HG03558 (cell line): Measurements from ENCODE around the gene TATDN3.
A peak's percentile ranks its signal among the peaks of the same experiment; 100 is the strongest.
"Not testable (repeated sequence)": the region's sequence is repeated elsewhere in the genome, so short reads cannot be mapped to it uniquely, and the experiment has no call there.

Experiments used
- ATAC-seq: cut with Tn5 transposase; IDR thresholded peaks from one replicate; pipeline ENCODE4 v1.9.1; 2021; ENCODE audit warnings: moderate number of reproducible peaks; ENCODE audit not compliant: unreplicated experiment; ENCODE audit errors: extremely low read depth

The TATDN3 gene, protein sequence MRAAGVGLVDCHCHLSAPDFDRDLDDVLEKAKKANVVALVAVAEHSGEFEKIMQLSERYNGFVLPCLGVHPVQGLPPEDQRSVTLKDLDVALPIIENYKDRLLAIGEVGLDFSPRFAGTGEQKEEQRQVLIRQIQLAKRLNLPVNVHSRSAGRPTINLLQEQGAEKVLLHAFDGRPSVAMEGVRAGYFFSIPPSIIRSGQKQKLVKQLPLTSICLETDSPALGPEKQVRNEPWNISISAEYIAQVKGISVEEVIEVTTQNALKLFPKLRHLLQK

DNA sequence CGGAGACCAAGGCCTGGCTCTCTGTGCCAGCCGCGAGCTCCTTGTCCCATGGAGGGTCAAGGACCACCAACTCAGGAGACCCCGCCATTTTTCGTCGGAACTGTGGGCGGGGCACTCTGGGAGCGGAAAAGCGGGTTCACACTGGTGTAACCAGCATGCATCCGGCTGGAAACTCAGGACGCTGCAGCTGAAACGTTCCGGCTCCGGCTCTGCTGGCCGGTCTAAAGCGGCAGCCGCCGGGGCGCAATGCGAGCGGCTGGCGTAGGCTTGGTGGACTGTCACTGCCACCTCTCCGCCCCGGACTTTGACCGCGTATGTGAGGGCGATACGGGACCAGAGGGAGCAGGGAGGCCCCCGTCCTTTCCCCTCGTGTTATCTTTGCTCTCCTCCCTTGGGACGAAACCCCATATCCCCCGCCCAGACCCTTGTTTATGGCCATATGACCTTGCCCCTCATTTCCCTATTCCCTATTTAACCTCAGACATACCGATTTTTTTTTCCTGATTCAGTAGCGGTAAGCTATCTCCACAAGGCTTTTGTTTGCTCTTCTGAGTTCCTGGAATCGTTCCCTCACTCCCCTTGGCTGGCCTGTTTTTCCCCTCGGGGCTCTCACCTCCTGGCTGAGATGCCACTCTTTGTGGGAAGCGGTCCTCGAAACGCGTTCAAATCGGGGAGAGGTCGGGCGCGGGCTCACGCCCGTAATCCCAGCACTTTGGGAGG is at the start of gene TATDN3, which contains the start of gene NSL1:
Gene TATDN3 (plus strand): TSS at position 219 of the 720 bp plus-strand sequence. CDS start 28 bp downstream, at position 247.
Gene NSL1 (minus strand): TSS at position 102 of the 720 bp plus-strand sequence. CDS start 14 bp downstream, at position 88.
- ATAC-seq = peak; percentile 39

DNA sequence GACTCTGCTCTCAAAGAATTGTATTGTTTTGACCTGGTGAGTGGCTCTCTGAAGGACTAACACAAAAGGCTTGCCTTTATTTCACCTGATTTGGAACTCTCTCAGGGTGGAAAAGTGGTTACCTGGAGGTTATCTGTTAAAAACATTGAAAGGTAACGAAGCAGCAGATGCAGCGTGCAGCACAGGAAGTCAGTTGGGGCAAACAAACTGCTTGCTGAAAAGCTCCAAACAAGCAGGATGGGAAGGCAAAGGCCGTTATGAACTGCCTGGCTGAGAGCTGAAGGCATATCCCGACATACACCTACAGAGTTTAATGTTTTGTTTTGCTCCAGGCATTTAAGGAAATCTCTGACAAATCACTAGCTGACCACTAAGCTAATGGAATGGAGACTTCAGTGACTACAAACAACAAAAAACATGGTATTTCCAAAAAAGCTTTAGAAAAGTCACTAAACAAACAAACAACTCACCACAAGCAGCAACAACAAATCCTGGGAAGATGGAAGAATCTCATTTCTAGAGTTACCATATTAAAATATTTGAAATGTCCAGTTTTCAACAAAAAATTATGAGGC is 47.7 kb upstream of the TATDN3 start:
- no peak for ATAC-seq

DNA sequence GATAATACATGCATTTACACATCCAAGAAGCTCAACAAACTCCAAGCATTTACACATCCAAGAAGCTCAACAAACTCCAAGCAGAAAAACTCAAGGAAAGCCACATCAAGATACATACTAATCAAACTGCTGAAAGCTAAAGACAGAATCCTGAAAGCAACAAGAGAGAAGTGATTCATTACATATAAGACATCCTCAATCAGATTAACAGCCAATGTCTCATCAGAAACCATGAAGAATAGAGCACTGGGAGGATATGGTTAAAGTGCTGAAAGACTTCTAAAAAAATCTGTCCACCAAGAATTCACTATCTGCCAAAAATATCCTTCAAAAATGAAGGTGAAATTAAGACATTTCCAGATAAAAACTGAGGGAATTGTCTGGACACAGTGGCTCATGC is 46.4 kb upstream of the TATDN3 start:
- ATAC-seq = no peak

DNA sequence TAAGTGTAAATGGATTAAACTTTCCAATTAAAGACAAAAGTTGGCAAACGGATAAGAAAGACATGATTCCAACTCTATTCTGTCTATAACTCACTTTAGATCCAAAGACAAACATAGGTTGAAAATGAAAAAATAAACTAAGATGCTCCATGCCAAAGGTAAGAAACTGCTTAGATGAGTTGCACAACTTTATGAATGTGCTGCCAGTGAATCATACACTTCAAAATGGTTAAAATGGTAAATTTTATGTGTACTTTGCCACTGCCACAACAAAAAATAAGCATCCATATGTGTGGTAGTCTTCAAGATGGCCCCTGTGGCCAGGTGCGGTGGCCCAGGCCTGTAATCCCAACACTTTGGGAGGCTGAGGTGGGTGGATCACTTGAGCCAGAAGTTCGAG is 45.1 kb upstream of the TATDN3 start:
- ATAC-seq = no peak

DNA sequence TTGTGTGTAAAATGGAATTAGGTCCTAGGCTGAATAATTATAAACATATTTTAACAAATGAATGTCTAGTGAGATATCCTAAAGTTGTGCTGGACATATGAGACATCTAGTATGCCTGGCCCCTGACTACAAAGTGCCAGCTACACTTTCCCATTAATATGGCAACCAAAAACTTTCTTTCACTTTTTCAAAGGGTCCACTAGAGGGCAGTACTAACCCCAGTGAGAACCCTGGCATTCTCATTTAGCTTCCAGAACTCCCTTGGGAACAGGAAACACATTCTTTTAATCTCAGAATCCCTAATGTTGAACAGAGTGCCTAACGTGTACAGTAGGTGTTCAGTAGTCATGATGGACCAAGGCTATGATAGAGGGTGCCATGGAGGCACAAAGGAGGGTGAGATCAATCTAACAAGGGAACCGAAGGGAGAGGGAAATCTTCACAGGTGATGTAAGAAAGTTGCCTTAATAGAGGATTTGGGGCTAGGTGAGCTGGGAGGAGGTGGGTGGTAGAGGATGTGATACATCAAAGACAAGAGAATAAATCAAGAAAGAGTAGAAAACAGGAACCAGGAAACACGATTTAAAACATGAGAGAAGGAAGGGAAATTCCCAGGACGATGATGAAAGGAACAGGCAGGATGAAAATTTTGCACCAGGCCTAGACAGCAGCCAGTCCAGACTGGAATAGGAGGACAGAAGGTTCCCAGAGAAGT is 41.7 kb upstream of the TATDN3 start:
- ATAC-seq = no peak

DNA sequence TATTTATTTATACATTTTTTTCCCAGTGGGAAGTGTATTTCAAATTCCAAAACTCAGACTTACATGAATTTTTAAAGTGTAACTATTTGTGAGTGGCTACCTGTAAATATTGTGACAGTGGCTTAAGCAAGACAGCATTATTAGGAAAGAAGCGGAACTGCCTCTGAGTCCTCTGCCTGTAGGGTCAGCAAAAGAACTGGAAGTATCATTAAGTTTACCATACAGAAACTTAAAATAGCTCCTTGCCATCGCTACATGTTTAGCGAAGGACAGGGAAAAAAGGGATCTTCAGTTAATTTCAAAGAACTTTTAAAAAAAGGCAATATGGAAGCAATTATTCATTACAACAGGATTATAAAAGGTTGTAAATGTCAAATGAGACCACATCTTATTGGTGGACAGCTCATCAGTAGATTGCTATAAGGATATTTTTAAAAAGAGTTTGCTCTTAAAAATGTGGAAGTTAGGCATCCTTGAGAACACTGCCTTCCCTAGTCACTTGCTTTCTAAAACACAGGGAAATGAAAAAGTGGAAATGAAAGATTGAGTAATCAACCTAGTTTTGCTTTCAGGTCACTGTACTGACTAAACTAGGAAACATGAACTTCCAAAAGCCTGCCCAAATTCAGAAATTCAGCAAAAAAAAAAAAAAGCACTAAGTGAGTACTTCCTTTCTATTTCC is 39.3 kb upstream of the TATDN3 start:
- no peak for ATAC-seq

DNA sequence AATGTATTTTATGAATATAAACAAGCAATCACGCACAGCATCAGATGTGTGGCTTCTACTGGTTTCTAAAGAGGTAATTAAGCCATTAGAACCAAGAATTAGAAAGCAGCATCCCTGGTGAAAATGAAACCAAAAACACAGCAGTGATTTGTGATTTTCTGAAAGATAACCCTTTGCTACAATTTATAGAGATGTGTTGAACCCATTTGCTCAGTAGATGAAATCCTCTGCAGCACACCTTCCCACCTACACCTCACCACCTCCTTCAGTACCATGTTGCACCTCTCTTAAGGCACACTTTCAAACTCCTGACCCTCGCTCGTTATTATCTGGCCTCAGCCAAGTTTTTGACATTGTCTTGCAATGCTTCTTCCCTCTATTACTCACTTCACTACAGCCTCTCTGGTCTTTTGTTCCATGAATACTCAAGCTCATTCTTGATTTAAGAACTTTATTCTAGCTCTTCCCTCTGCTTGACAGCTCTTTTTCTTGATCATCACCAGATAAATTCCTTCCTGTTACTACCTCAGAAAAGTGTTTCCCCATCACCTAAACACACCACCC is 38.7 kb upstream of the TATDN3 start:
- no peak for ATAC-seq

DNA sequence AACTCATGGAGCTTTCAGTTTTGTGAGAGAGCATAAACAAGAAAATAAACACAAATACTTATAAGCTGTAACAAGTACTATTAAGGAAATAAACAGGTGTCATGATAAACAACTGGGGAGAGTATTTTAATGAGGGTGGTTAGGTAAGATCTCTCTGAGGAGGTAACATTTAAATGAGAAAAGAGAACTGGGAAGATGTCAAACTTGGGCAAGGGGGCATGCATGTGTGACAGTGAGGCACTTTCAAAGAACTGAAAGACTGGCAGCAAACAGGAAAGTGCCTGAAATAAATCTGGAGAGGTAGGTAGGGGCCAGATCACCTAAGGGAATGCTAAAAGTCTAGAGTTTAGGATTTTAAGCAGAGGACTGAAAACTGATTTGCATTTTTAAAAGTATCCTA is 37.9 kb upstream of the TATDN3 start:
- ATAC-seq = no peak

DNA sequence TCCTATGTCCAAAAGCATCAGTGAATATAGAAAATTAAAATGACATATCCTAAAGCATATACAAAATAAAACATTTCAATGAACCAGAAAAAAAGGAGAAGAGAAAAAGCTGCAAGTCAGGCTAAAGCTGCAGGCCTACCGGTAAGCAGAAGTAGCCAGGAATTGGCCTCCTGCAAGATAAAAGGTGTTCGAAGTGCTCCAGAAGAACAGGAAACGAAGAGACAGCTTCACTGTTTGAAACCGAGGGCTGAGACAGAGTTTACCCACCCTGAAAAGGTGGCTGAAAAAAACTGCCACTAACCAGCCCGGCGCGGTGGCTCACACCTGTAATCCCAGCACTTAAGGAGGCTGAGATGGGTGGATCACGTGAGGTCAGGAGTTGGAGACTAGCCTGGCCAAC is 37.5 kb upstream of the TATDN3 start:
- no peak for ATAC-seq

DNA sequence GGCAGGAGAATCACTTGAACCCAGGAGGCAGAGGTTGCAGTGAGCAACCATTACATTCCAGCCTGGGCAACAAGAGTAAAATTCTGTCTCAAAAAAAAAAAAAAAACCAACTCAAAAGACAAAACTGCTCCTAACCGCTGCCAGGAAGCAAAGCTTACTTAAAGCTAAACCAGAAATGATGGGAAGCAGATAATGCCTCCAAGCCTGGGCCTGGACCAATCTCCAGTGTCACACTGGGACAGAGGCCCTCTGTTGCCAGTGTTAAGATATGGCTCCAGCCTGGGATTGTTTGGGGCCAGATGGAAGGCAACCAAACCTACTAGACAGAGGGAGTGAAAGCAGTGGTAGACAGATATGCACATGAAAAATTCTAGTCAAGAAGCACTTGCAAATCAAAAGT is 37.0 kb upstream of the TATDN3 start:
- ATAC-seq = no peak

DNA sequence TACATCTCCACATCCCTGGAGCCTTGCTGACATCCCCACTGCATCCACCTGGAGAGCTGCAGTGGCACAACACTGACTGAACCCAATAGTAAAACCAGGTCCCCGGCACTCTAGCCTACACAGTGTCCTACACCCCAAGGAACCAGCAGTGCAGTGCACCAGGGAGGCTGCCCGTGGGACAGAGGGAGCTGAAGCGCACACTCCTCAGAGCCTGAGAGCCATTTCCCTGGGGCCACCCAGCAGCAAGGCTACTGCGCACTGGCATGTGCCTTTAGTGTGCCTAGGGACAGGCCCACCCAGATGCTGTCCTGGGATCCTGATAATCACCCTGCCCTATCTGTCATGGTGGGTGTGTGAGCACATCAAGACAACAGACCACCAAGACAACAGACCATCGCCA is 32.0 kb upstream of the TATDN3 start:
- no peak for ATAC-seq

DNA sequence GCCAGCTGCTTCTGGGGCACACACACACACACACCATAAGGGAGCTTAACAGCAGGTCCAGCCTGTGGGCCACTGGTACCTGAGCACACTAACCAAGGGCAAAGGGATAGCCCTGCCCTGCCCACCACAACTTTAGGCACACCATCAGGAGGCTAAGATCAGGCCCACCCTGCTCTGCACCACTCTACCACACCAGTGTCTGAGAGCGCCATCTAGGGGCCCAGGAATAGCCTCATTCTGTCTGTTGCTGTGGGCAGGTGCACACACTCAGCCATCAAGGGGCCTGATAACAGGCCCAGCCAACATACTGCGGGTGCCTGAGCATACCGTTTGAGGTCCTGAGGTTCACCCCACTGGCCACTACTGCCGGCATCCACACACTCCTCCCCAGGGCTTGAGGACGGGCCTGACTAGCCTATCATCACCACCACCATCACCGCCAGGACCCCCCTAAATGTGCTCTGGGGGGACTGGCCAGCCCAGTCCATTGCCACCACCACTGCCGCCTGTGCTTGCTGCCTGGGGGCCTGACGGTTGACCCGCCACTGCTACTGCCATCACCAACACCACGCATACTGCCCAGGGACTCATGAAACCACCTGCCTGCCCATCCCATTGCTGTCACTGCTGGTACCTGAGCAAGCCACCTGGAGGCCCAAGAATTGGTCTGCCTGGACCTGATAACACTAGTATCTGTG is 31.4 kb upstream of the TATDN3 start:
- no peak for ATAC-seq

DNA sequence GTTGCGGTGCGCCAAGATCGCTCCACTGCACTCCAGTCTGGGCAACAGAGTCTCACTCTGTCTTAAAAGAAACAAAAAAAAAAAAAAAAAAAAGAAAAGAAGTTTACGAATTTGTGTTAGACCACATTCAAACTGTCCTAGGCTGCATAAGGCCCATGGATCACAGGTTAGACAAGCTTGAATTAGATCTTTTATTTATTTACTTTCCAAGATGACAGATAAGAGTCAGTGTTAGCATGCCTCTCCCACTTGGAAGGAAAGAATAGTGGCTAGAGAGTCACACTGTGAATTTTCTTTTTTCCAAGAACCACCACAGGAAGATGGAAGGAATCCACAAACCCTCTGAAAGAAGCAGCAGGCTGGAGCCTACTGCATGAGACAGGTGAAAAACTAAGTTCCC is 29.5 kb upstream of the TATDN3 start:
- ATAC-seq = no peak

DNA sequence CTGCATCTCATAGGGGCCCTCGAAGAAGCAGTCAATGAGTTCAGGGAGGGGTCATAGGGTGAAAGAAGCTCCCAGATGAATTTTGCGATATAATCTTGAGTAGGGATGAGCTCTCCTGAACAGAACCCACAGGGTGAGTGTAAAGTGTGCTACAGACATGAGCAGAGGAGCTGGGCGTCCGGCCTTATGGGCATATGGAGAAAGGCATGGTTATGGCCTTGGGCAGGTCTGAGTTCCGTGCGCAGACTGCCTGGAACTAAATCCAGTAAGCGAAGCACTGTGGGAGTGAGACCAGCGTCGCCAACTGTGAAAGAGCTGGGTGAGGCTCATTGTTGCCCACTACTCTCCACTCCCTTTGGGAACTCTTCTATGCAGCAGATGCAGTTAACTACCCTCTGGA is 28.9 kb upstream of the TATDN3 start:
- ATAC-seq = no peak

DNA sequence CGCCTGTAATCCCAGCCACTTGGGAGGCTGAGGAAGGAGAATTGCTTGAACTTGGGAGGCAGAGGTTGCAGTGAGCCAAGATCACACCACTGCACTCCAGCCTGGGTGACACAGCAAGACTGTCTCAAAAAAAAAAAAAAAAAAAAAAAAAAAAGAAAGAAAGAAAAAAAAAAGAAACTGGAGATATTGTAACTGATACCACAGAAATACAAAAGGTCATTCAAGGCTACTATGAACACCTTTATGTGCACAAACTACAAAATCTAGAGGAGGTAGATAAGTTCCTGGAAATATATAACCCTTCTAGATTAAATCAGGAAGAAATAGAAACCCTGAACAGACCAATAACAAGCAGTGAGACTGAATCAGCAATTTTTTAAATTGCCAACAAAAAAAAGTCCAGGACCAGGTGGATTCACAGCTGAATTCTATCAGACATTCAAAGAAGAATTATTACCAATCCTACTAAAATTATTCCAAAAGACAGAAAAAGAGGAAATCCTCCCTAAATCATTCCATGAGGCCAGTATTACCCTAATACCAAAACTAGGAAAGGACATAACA is 26.9 kb upstream of the TATDN3 start:
- not testable (repeated sequence) for ATAC-seq

DNA sequence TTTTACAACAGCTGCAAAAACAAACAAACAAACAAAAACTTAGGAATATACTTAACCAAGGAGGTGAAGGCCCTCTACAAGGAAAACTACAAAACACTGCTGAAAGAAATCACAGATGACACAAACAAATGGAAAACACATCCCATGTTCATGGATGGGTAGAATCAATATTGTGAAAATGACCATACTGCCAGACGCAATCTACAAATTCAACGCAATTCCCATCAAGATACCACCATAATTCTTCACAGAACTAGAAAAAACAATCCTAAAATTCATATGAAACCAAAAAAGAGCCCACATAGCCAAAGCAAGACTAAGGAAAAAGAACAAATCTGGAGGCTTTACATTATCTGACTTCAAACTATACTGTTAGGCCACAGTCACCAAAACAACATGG is 24.9 kb upstream of the TATDN3 start:
- not testable (repeated sequence) for ATAC-seq

DNA sequence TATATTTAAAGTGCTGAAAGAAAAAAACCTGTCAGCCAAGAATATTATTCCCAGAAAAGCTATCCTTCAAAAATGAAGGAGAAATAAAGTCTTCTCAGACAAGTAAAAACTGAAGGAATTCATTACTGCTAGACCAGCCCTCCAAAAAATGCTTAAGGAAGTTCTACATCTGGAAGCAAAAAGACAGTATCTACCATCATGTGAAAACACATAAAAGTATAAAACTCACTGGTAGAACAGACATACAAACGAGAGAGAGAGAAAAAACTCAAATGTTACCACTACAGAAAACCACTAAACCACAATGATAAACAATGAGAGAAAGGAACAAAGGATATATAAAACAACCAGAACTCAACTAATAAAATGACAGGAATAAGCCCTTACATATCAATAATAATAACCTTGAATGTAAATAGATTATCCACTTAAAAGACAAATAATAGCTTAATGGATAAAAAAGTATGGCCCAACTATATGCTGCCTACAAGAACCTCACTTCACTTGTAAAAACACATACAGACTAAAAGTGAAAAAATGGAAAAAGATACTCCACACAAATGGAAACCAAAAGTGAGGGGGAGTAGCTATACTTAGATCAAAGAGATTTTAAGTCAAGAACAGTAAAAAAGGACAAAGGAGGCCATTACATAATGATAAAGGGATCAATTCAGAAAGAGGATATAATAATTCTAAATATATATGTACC is 22.1 kb upstream of the TATDN3 start:
- ATAC-seq = no peak

DNA sequence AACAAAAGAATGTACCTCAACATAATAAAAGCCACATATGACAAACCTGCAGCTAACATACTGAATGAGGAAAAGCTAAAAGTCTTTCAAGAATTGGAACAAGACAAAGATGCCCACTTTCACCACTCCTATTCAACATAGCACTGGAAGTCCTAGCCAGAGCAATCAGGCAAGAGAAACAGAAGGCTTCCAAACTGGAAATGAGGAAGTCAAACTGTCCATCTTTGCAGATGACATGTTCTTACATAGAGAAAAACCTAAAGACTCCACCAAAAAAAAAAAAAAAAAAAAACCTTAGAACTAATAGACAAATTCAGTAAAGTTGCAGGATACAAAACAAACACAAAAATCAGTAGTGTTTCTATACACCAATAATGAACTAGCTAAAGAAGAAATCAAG is 20.4 kb upstream of the TATDN3 start:
- no peak for ATAC-seq
